Pancreas (tissue), 10 donors: ENCODE measurements around the gene TM9SF1. TPM values are rescaled to one million over a fixed set of nuclear protein-coding genes. Genes with fewer than 3 reads are reported as not detected.

Experiments
- ATAC-seq, 4 donors: fragments of 200-7000 bp; cut with Tn5 transposase; one replicate each; pipeline versions ENCODE4 v1.8.0 to v1.9.1; 2020; ENCODE audit warnings: mild to moderate bottlenecking in 4 of 4, moderate library complexity in 4 of 4
- DNase-seq, 6 donors: peaks; one replicate each; pipeline ENCODE4 v3.0.0-alpha.2; 2020
- FAIRE-seq: peaks from 2 replicates; lab custom pipeline; 2012; peaks lifted over from hg19 to GRCh38; lab: Jason Lieb, UNC
- H3K27ac ChIP-seq, 4 donors: fragments of 200-600 bp; sonication (generic); 1 replicate in 3 of 4; 2 replicates in 1 of 4; pipeline versions ENCODE4 v1.5.0 to v1.8.0; 2020
- H3K27me3 ChIP-seq, 4 donors: fragments of 200-600 bp; one replicate each; pipeline ENCODE4 v1.8.0; 2021
- H3K36me3 ChIP-seq, 3 donors: fragments of 200-600 bp; sonication (generic) in 1 of 3; one replicate each; pipeline versions ENCODE4 v1.5.0 to v1.8.0; 2020 to 2021
- H3K4me1 ChIP-seq, 3 donors: fragments of 200-600 bp; one replicate each; pipeline ENCODE4 v1.8.0; 2021
- H3K4me3 ChIP-seq, 4 donors: fragments of 200-600 bp; sonication (generic) in 2 of 4; one replicate each; pipeline versions ENCODE4 v1.5.0 to v1.8.0; 2020 to 2021
- H3K9me3 ChIP-seq, 4 donors: fragments of 200-600 bp; one replicate each; pipeline ENCODE4 v1.8.0; 2021
- WGBS, 2 donors: extraction: QIAGEN DNeasy Blood & Tissue Kit; methylation state at CpG; one replicate each; pipeline ENCODE4 v1.1.7; 2013; 5-methylcytosine and 5-hydroxymethylcytosine counted together
- intact Hi-C, 3 donors: fragments of 100-400 bp; cut with DNase I; formaldehyde crosslinking; loops; one replicate each; pipeline versions ENCODE4 v1.11.1 to v1.14.2; 2022
- microRNA-seq, 2 donors: library from miRNA; unstranded; fragments of <30 nt; microRNA quantifications; one replicate each; pipeline versions ENCODE4 to v1.1.0, GENCODE V29; 2019 to 2020
- polyA plus RNA-seq, 2 donors: library from polyadenylated mRNA; stranded (reverse); fragments of 200-250 nt; gene quantifications; one replicate each; pipeline ENCODE4 v1.2.3, GENCODE V29; 2013
- total RNA-seq, 6 donors: library from RNA; stranded (reverse); fragmentation: NEBNext Ultra II Directional in 4 of 6; extraction: Animal tissue kit (Norgen Biotek cat#: 25700) in 4 of 6; gene quantifications; one replicate each; pipeline versions ENCODE4 v1.2.1 to v1.2.4, GENCODE V29; 2021 to 2023
- TF ChIP-seq, protein P1 (sequence below), 4 donors: fragments of 200-600 bp; sonication (generic) in 3 of 4; IDR thresholded peaks; one replicate each; pipeline versions ENCODE4 v1.5.0 to v1.8.0; 2021; ENCODE audit warnings: antibody characterized with exemption in 4 of 4
- donor health status: healthy with polysubstance abuse.
- donor health status: DM: no; HTN: no; CAD: no; lungs with moderate emphysema.
- donor health status: DM: no; HTN: no; CAD: no.
- donor health status: control.
- donor health status: control.
- donor health status: Bipolar disorder and iron deficiency.
- donor health status: DM: yes; HTN: yes; CAD: no.
- donor health status: DM: no; HTN: no; CAD: no.
- donor health status: DM: no; HTN: no; CAD: no.
- donor health status: DM: yes; HTN: yes; CAD: no.

The TM9SF1 gene
- total and polyA plus RNA-seq, 8 donors, result 20.5 to 46.8 (median 37.9) TPM

GRCh38 chr14:24139272-24139934, 55.8 kb downstream of the TM9SF1 start:
- Histone ChIP-seq H3K9me3 (no peaks in the 10 kb centered on the region), H3K36me3 (peaks cover 0 to 20% (median 7%) of the 10 kb centered on the region in 3 donors), H3K27ac (peak overlapping the region in 1 of 4 donors; percentile 86), H3K27me3 (no peaks in the 10 kb centered on the region), H3K4me1 (peaks cover 7 to 24% (median 24%) of the 10 kb centered on the region in 3 donors), H3K4me3 (peak overlapping the region in 2 of 4 donors; percentile 1 to 63)
- intact Hi-C loops, result no loop called here
- 55 to 60% methylated on average over 9 of the region's 9 CpGs for whole genome bisulfite sequencing, 2 donors
- DNase-seq (peak in 1 of 6 donors; percentile 55), ATAC-seq (no peak), FAIRE-seq (no peak)
- TF ChIP-seq, protein P1, sequence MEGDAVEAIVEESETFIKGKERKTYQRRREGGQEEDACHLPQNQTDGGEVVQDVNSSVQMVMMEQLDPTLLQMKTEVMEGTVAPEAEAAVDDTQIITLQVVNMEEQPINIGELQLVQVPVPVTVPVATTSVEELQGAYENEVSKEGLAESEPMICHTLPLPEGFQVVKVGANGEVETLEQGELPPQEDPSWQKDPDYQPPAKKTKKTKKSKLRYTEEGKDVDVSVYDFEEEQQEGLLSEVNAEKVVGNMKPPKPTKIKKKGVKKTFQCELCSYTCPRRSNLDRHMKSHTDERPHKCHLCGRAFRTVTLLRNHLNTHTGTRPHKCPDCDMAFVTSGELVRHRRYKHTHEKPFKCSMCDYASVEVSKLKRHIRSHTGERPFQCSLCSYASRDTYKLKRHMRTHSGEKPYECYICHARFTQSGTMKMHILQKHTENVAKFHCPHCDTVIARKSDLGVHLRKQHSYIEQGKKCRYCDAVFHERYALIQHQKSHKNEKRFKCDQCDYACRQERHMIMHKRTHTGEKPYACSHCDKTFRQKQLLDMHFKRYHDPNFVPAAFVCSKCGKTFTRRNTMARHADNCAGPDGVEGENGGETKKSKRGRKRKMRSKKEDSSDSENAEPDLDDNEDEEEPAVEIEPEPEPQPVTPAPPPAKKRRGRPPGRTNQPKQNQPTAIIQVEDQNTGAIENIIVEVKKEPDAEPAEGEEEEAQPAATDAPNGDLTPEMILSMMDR (IDR thresholded peaks at IDR 0.05), result no peak

Small RNAs within 50 kb of the gene (microRNA-seq; reads per million reads assigned to microRNA genes)
- 0 to 0.59 reads per million in 2 donors for gene MIR7703

Other genes starting within 250 kb of the TM9SF1 start
Only the 30 nearest of the 35 such genes appear.
- gene CARMIL3, start 143.4 kb downstream of the TM9SF1 start, total RNA-seq, result under 1 TPM; 0.31 to 1.00 (median 0.71) TPM
- gene CARMIL3, start 143.4 kb downstream of the TM9SF1 start, polyA plus RNA-seq, result 1 to 10 TPM; 2.7 to 4.0 TPM
- gene CPNE6, start 123.9 kb downstream of the TM9SF1 start, total RNA-seq, result not detected
- gene CPNE6, start 123.9 kb downstream of the TM9SF1 start, polyA plus RNA-seq, result under 1 TPM in 1 of 2 donors, not detected in 1; 0.07 TPM
- 100 to 1,000 TPM in 1 of 6 donors, 10 to 100 TPM in 5; 18.6 to 146 (median 23.1) TPM for gene PCK2, start 101.1 kb downstream of the TM9SF1 start, total RNA-seq
- 10 to 100 TPM; 12.8 to 20.3 TPM for gene PCK2, start 101.1 kb downstream of the TM9SF1 start, polyA plus RNA-seq
- 10 to 100 TPM; 50.1 to 78.9 (median 60.3) TPM for gene DCAF11, start 80.7 kb downstream of the TM9SF1 start, total RNA-seq
- 10 to 100 TPM; 34.2 to 41.6 TPM for gene DCAF11, start 80.7 kb downstream of the TM9SF1 start, polyA plus RNA-seq
- gene NRL, start 80.5 kb downstream of the TM9SF1 start, total RNA-seq, result 1 to 10 TPM in 3 of 6 donors, under 1 TPM in 3; 0.37 to 2.4 (median 1.1) TPM
- 1 to 10 TPM; 2.3 TPM for gene NRL, start 80.5 kb downstream of the TM9SF1 start, polyA plus RNA-seq
- gene FITM1, start 64.8 kb downstream of the TM9SF1 start, total RNA-seq, result 10 to 100 TPM in 1 of 6 donors, 1 to 10 TPM in 5; 2.7 to 12.0 (median 4.0) TPM
- 10 to 100 TPM in 1 of 2 donors, 1 to 10 TPM in 1; 3.4 to 11.1 TPM for gene FITM1, start 64.8 kb downstream of the TM9SF1 start, polyA plus RNA-seq
- 100 to 1,000 TPM in 2 of 6 donors, 10 to 100 TPM in 4; 46.4 to 107 (median 68.8) TPM for gene PSME1, start 59.2 kb downstream of the TM9SF1 start, total RNA-seq
- 100 to 1,000 TPM in 1 of 2 donors, 10 to 100 TPM in 1; 88.9 to 132 TPM for gene PSME1, start 59.2 kb downstream of the TM9SF1 start, polyA plus RNA-seq
- 10 to 100 TPM in 5 of 6 donors, 1 to 10 TPM in 1; 8.1 to 18.8 (median 13.5) TPM for gene EMC9, start 53.9 kb downstream of the TM9SF1 start, total RNA-seq
- gene EMC9, start 53.9 kb downstream of the TM9SF1 start, polyA plus RNA-seq, result 10 to 100 TPM; 52.4 to 72.6 TPM
- 10 to 100 TPM; 33.9 to 90.3 (median 59.2) TPM for gene PSME2, start 48.8 kb downstream of the TM9SF1 start, total RNA-seq
- 100 to 1,000 TPM; 180 to 285 TPM for gene PSME2, start 48.8 kb downstream of the TM9SF1 start, polyA plus RNA-seq
- gene RNF31, start 47.9 kb downstream of the TM9SF1 start, total RNA-seq, result 10 to 100 TPM; 25.8 to 44.2 (median 37.1) TPM
- 100 to 1,000 TPM; 124 to 169 TPM for gene RNF31, start 47.9 kb downstream of the TM9SF1 start, polyA plus RNA-seq
- 10 to 100 TPM; 20.3 to 60.7 (median 27.9) TPM for gene IRF9, start 34.2 kb downstream of the TM9SF1 start, total RNA-seq
- gene IRF9, start 34.2 kb downstream of the TM9SF1 start, polyA plus RNA-seq, result 10 to 100 TPM; 50.7 to 60.8 TPM
- 1 to 10 TPM; 3.5 to 9.9 (median 4.5) TPM for gene REC8, start 23.4 kb downstream of the TM9SF1 start, total RNA-seq
- 10 to 100 TPM; 22.8 to 41.1 TPM for gene REC8, start 23.4 kb downstream of the TM9SF1 start, polyA plus RNA-seq
- 10 to 100 TPM; 24.6 to 62.0 (median 31.0) TPM for gene IPO4, start 6.6 kb downstream of the TM9SF1 start, total RNA-seq
- 10 to 100 TPM; 21.3 to 29.4 TPM for gene IPO4, start 6.6 kb downstream of the TM9SF1 start, polyA plus RNA-seq
- under 1 TPM in 5 of 6 donors, not detected in 1; 0.16 to 0.66 (median 0.40) TPM for gene TSSK4, start 10.3 kb upstream of the TM9SF1 start, total RNA-seq
- under 1 TPM; 0.14 to 0.46 TPM for gene TSSK4, start 10.3 kb upstream of the TM9SF1 start, polyA plus RNA-seq
- gene CHMP4A, start 18.0 kb upstream of the TM9SF1 start, total RNA-seq, result 10 to 100 TPM; 16.3 to 31.2 (median 22.4) TPM
- 10 to 100 TPM; 35.4 to 79.9 TPM for gene CHMP4A, start 18.0 kb upstream of the TM9SF1 start, polyA plus RNA-seq
- gene MDP1, start 20.6 kb upstream of the TM9SF1 start, total RNA-seq, result 10 to 100 TPM in 2 of 6 donors, 1 to 10 TPM in 4; 7.8 to 11.9 (median 9.3) TPM
- 10 to 100 TPM; 20.4 to 31.7 TPM for gene MDP1, start 20.6 kb upstream of the TM9SF1 start, polyA plus RNA-seq
- 10 to 100 TPM; 32.5 to 65.1 (median 46.9) TPM for gene NEDD8, start 36.9 kb upstream of the TM9SF1 start, total RNA-seq
- 100 to 1,000 TPM in 1 of 2 donors, 10 to 100 TPM in 1; 62.8 to 118 TPM for gene NEDD8, start 36.9 kb upstream of the TM9SF1 start, polyA plus RNA-seq
- 10 to 100 TPM; 24.3 to 37.0 (median 28.6) TPM for gene GMPR2, start 37.5 kb upstream of the TM9SF1 start, total RNA-seq
- 10 to 100 TPM; 23.6 to 48.1 TPM for gene GMPR2, start 37.5 kb upstream of the TM9SF1 start, polyA plus RNA-seq
- 10 to 100 TPM; 32.1 to 42.6 (median 34.4) TPM for gene TINF2, start 47.2 kb upstream of the TM9SF1 start, total RNA-seq
- 10 to 100 TPM; 23.8 to 43.8 TPM for gene TINF2, start 47.2 kb upstream of the TM9SF1 start, polyA plus RNA-seq
- 1 to 10 TPM; 1.2 to 3.8 (median 2.2) TPM for gene TGM1, start 67.7 kb upstream of the TM9SF1 start, total RNA-seq
- gene TGM1, start 67.7 kb upstream of the TM9SF1 start, polyA plus RNA-seq, result 1 to 10 TPM; 4.8 to 5.4 TPM
- gene RABGGTA, start 76.2 kb upstream of the TM9SF1 start, total RNA-seq, result 10 to 100 TPM; 15.4 to 21.0 (median 18.2) TPM
- 10 to 100 TPM; 49.1 to 51.5 TPM for gene RABGGTA, start 76.2 kb upstream of the TM9SF1 start, polyA plus RNA-seq
- gene DHRS1, start 104.3 kb upstream of the TM9SF1 start, total RNA-seq, result 10 to 100 TPM in 3 of 6 donors, 1 to 10 TPM in 3; 6.1 to 15.3 (median 11.2) TPM
- gene DHRS1, start 104.3 kb upstream of the TM9SF1 start, polyA plus RNA-seq, result 10 to 100 TPM; 18.9 to 21.1 TPM
- 10 to 100 TPM in 4 of 6 donors, 1 to 10 TPM in 2; 8.8 to 13.9 (median 11.3) TPM for gene NOP9, start 104.4 kb upstream of the TM9SF1 start, total RNA-seq
- 1 to 10 TPM; 6.2 to 8.7 TPM for gene NOP9, start 104.4 kb upstream of the TM9SF1 start, polyA plus RNA-seq
- 10 to 100 TPM in 3 of 6 donors, 1 to 10 TPM in 3; 6.3 to 11.3 (median 9.4) TPM for gene CIDEB, start 112.5 kb upstream of the TM9SF1 start, total RNA-seq
- gene CIDEB, start 112.5 kb upstream of the TM9SF1 start, polyA plus RNA-seq, result 10 to 100 TPM in 1 of 2 donors, 1 to 10 TPM in 1; 9.2 to 15.0 TPM
- 1 to 10 TPM; 1.5 to 3.0 (median 2.2) TPM for gene LTB4R2, start 114.7 kb upstream of the TM9SF1 start, total RNA-seq
- 1 to 10 TPM in 1 of 2 donors, under 1 TPM in 1; 0.73 to 3.1 TPM for gene LTB4R2, start 114.7 kb upstream of the TM9SF1 start, polyA plus RNA-seq
- gene LTB4R, start 116.1 kb upstream of the TM9SF1 start, total RNA-seq, result 1 to 10 TPM; 1.9 to 3.2 (median 2.3) TPM
- 10 to 100 TPM; 13.0 to 15.5 TPM for gene LTB4R, start 116.1 kb upstream of the TM9SF1 start, polyA plus RNA-seq
- 10 to 100 TPM in 1 of 6 donors, 1 to 10 TPM in 5; 3.2 to 10.6 (median 5.1) TPM for gene ADCY4, start 139.6 kb upstream of the TM9SF1 start, total RNA-seq
- gene ADCY4, start 139.6 kb upstream of the TM9SF1 start, polyA plus RNA-seq, result 10 to 100 TPM; 33.8 to 59.3 TPM
- gene RIPK3, start 144.6 kb upstream of the TM9SF1 start, total RNA-seq, result 10 to 100 TPM in 1 of 6 donors, 1 to 10 TPM in 5; 3.9 to 12.1 (median 5.7) TPM
- 10 to 100 TPM; 12.9 to 13.0 TPM for gene RIPK3, start 144.6 kb upstream of the TM9SF1 start, polyA plus RNA-seq
- gene NFATC4, start 172.7 kb upstream of the TM9SF1 start, total RNA-seq, result 10 to 100 TPM in 3 of 6 donors, 1 to 10 TPM in 3; 3.3 to 27.5 (median 10.5) TPM
- 10 to 100 TPM; 77.0 to 97.9 TPM for gene NFATC4, start 172.7 kb upstream of the TM9SF1 start, polyA plus RNA-seq
- gene NYNRIN, start 203.6 kb upstream of the TM9SF1 start, total RNA-seq, result 1 to 10 TPM; 2.1 to 9.0 (median 4.3) TPM
- 1 to 10 TPM; 2.7 to 5.6 TPM for gene NYNRIN, start 203.6 kb upstream of the TM9SF1 start, polyA plus RNA-seq